Measurements from ENCODE around the gene NFIA. TPM values are rescaled to one million over a fixed set of nuclear protein-coding genes. Genes with fewer than 3 reads are reported as not detected.

The NFIA gene
- total RNA-seq, 1 experiment from 2014 or later, result 65.4 TPM

DNA sequence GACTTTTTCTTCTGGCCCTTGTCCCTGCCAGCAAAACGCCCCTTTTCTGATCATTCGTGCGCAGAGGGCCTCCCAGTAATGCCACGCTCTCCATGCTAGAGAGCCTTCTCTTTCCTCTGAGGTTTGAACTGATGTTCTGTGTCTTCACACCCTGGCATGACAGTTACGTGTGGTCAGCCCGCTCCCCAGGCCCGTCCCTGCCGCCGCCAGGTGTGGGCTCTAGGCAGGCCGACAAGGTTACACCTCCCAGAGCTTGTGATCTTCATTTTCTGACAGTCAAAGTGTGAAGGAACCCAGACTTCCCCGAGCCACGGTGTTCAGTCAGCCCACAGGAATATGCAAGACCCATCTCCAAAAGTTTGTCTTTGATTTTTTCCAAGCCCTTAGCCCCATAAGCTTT, 377.0 kb downstream of the NFIA start:
- Histone ChIP-seq H3K9me3 (ENCODE audit: low read depth, low read length, poor library complexity, severe bottlenecking) (no peaks in the 10 kb centered on the region), H3K27me3 (replicated peaks; ENCODE audit: insufficient read depth, low read depth, low read length, poor library complexity) (no peaks in the 10 kb centered on the region), H3K36me3 (ENCODE audit: insufficient read depth, low read length, poor library complexity, severe bottlenecking) (peaks cover 13% of the 10 kb centered on the region), H3K4me1 (ENCODE audit: insufficient read depth, low read length, poor library complexity, severe bottlenecking) (no peaks in the 10 kb centered on the region), H3K27ac (ENCODE audit: low read depth, low read length, poor library complexity, severe bottlenecking) (no peak overlapping the region), H3K4me3 (ENCODE audit: low read depth, low read length, poor library complexity, severe bottlenecking) (no peak overlapping the region)
- CTCF ChIA-PET, result no interaction called here
- POLR2A ChIA-PET (ENCODE audit: low non-redundant PET), result no interaction called here
- no TSS peak for BruUV-seq (replicated peaks)
- intact Hi-C loops (cut with micrococcal nuclease; ENCODE audit: unreplicated experiment), result loop anchor here (10.0 kb wide), 1 partner anchor 395 kb away; no protein-coding TSS in a partner anchor
- TF ChIP-seq, protein P1, sequence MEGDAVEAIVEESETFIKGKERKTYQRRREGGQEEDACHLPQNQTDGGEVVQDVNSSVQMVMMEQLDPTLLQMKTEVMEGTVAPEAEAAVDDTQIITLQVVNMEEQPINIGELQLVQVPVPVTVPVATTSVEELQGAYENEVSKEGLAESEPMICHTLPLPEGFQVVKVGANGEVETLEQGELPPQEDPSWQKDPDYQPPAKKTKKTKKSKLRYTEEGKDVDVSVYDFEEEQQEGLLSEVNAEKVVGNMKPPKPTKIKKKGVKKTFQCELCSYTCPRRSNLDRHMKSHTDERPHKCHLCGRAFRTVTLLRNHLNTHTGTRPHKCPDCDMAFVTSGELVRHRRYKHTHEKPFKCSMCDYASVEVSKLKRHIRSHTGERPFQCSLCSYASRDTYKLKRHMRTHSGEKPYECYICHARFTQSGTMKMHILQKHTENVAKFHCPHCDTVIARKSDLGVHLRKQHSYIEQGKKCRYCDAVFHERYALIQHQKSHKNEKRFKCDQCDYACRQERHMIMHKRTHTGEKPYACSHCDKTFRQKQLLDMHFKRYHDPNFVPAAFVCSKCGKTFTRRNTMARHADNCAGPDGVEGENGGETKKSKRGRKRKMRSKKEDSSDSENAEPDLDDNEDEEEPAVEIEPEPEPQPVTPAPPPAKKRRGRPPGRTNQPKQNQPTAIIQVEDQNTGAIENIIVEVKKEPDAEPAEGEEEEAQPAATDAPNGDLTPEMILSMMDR (conservative IDR thresholded peaks at IDR 0.05; ENCODE audit: low read depth, low read length), result no peak
- no peak for TF ChIP-seq EZH2 (IDR thresholded peaks at IDR 0.05; ENCODE audit: borderline replicate concordance, low read depth, low read length, poor library complexity, severe bottlenecking)
- DNase-seq (ENCODE audit: low spot score), result no peak

DNA sequence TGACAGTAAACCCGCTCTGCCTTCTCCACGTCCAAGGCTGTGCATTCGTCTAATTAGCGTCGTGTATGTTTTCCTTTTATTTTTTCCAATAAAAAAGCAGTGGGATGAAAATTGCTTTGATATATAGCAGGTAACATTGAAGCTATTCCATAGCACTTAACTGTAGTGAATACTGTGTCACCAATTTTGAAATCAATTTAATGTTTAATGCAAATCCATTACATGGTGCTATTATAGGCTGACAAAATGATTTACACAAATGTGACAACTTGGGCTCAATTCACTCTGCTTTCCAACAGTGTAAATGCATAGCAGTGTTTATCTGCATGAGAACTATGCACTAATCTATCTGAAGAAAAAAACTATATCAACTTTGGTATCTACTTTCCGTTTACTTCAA, 377.8 kb downstream of the NFIA start:
- Histone ChIP-seq H3K9me3 (ENCODE audit: low read depth, low read length, poor library complexity, severe bottlenecking) (no peaks in the 10 kb centered on the region), H3K36me3 (ENCODE audit: insufficient read depth, low read length, poor library complexity, severe bottlenecking) (peaks cover 11% of the 10 kb centered on the region), H3K4me1 (ENCODE audit: insufficient read depth, low read length, poor library complexity, severe bottlenecking) (no peaks in the 10 kb centered on the region), H3K27me3 (replicated peaks; ENCODE audit: insufficient read depth, low read depth, low read length, poor library complexity) (no peaks in the 10 kb centered on the region), H3K4me3 (ENCODE audit: low read depth, low read length, poor library complexity, severe bottlenecking) (no peak overlapping the region), H3K27ac (ENCODE audit: low read depth, low read length, poor library complexity, severe bottlenecking) (no peak overlapping the region)
- TF ChIP-seq EZH2 (IDR thresholded peaks at IDR 0.05; ENCODE audit: borderline replicate concordance, low read depth, low read length, poor library complexity, severe bottlenecking), result no peak
- TF ChIP-seq, protein P1 (conservative IDR thresholded peaks at IDR 0.05; ENCODE audit: low read depth, low read length), result no peak
- DNase-seq (ENCODE audit: low spot score), result no peak
- intact Hi-C loops (cut with micrococcal nuclease; ENCODE audit: unreplicated experiment), result no loop called here
- CTCF ChIA-PET, result no interaction called here
- no TSS peak for BruUV-seq (replicated peaks)
- POLR2A ChIA-PET (ENCODE audit: low non-redundant PET), result no interaction called here

DNA sequence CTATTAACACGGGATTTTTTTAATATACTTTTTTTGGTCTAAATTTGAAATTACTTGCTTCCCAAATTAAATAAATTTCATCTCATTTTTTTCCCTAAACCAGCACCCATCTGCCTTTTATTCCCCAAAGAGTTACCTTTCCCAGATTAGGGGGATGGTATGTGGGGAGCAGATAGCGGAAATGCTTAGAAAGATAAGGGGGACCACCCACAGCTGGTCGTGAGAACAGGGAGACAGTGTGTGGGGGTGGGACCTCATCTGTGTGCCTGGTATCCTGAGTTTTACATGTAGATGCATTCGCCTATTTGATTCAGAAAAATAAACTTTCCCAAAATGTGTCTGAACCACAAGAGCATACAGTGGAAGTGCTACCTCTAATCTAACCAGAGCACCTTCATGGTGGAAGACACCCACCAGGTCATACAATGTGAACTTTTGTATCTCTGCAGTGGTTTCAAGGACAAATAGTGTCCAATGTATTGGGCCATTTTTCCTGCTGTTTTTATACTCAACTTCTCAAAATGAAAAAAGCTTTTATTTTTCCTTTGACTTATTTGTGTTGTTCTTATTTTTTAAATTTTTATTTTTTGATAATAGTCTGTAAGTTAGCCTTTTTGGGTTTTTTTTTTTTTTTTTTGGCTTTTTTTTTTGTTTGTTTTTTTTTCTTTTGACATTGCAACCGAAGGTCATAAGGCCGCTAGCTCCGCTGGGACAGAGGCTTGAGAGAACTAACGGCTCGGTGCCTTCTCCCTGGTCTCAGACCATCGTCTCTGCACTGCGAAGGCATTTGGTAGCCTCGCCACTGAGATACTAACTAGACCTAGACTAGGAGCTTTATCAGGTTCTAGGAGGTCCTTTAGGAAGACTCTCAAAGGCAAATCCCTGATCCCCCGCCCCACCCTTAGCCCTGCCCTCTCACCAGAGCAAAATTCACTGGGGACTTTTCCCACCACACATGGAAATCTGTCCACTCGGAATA, 379.3 kb downstream of the NFIA start:
- BruUV-seq (replicated peaks), result no TSS peak
- no peak overlapping the region for H3K4me3 ChIP-seq (ENCODE audit: low read depth, low read length, poor library complexity, severe bottlenecking)
- intact Hi-C loops (cut with micrococcal nuclease; ENCODE audit: unreplicated experiment), result no loop called here
- no peaks in the 10 kb centered on the region for H3K9me3 ChIP-seq (ENCODE audit: low read depth, low read length, poor library complexity, severe bottlenecking)
- no peak overlapping the region for H3K27ac ChIP-seq (ENCODE audit: low read depth, low read length, poor library complexity, severe bottlenecking)
- POLR2A ChIA-PET (ENCODE audit: low non-redundant PET), result no interaction called here
- TF ChIP-seq, protein P1 (conservative IDR thresholded peaks at IDR 0.05; ENCODE audit: low read depth, low read length), result no peak
- TF ChIP-seq EZH2 (IDR thresholded peaks at IDR 0.05; ENCODE audit: borderline replicate concordance, low read depth, low read length, poor library complexity, severe bottlenecking), result no peak
- no peaks in the 10 kb centered on the region for H3K36me3 ChIP-seq (ENCODE audit: insufficient read depth, low read length, poor library complexity, severe bottlenecking)
- no peaks in the 10 kb centered on the region for H3K4me1 ChIP-seq (ENCODE audit: insufficient read depth, low read length, poor library complexity, severe bottlenecking)
- no peaks in the 10 kb centered on the region for H3K27me3 ChIP-seq (replicated peaks; ENCODE audit: insufficient read depth, low read depth, low read length, poor library complexity)
- DNase-seq (ENCODE audit: low spot score), result no peak
- CTCF ChIA-PET, result no interaction called here
